Transverse colon (tissue), 4 donors: Measurements from ENCODE around the gene CKAP5. TPM values are rescaled to one million over a fixed set of nuclear protein-coding genes. Genes with fewer than 3 reads are reported as not detected.

Experiments used
- DNase-seq: peaks from one replicate; pipeline ENCODE4 v3.0.0-alpha.2; 2019
- H3K27ac ChIP-seq, 4 donors: fragments of 200-600 bp; sonication (generic); 2 replicates each; pipeline ENCODE4 v1.5.1; 2016 to 2018; ENCODE audit warnings: inconsistent platforms in 4 of 4
- H3K27me3 ChIP-seq: fragments of 200-600 bp; sonication (generic); 2 replicates; pipeline ENCODE4 v1.5.1; 2017; ENCODE audit warnings: inconsistent platforms
- H3K36me3 ChIP-seq, 4 donors: fragments of 200-600 bp; sonication (generic); 2 replicates each; pipeline ENCODE4 v1.5.1; 2017 to 2019; ENCODE audit warnings: inconsistent platforms in 4 of 4
- H3K4me1 ChIP-seq, 4 donors: fragments of 200-600 bp; sonication (generic); 2 replicates each; pipeline ENCODE4 v1.5.1; 2017 to 2020; ENCODE audit warnings: inconsistent platforms in 4 of 4
- H3K4me3 ChIP-seq, 4 donors: fragments of 200-600 bp; sonication (generic); 1 replicate in 1 of 4; 2 replicates in 3 of 4; pipeline versions ENCODE4 v1.5.1 to v1.6.1; 2017 to 2019; ENCODE audit warnings: inconsistent platforms in 4 of 4
- H3K9me3 ChIP-seq, 2 donors: fragments of 200-600 bp; sonication (generic); 2 replicates each; pipeline ENCODE4 v1.5.1; 2017 to 2019; ENCODE audit warnings: inconsistent platforms in 2 of 2
- EP300 ChIP-seq: sonication (generic); formaldehyde crosslinking; IDR thresholded peaks from one replicate; pipeline ENCODE4 v1.6.1; 2017; ENCODE audit warnings: antibody characterized with exemption, low read depth
- POLR2A ChIP-seq: fragments of 450-650 bp; IDR thresholded peaks from one replicate; pipeline ENCODE4 v1.6.1; 2016; ENCODE audit warnings: antibody characterized with exemption, mild to moderate bottlenecking, moderate library complexity
- POLR2AphosphoS5 ChIP-seq, 3 donors: sonication (generic); formaldehyde crosslinking; IDR thresholded peaks; one replicate each; pipeline ENCODE4 v1.6.1; 2016; ENCODE audit warnings: antibody characterized with exemption in 3 of 3
- WGBS, 2 donors: methylation state at CpG; one replicate each; pipeline ENCODE4 v1.1.5; 2018; ENCODE audit warnings: low coverage in 1 of 2; 5-methylcytosine and 5-hydroxymethylcytosine counted together
- in situ Hi-C, 4 donors: fragments of 200-750 bp; cut with MboI; loops; one replicate each; pipeline versions ENCODE4 v1.15.0 to v1.15.1; 2017; ENCODE audit warnings: low sequenced_read_pairs in 3 of 4, low pct_ligation_motif_present in 1 of 4, low pct_unique_long_range_greater_than_20kb in 1 of 4
- intact Hi-C: fragments of 100-400 bp; cut with DNase I; formaldehyde crosslinking; loops from one replicate; pipeline ENCODE4 v1.15.1; 2023; ENCODE audit warnings: low total_unique reads
- total RNA-seq, 4 donors: library from RNA; depleted of rRNA; stranded (reverse); fragments of >200 nt; gene quantifications; one replicate each; pipeline ENCODE4 v1.1.0, GENCODE V29; 2016
- TF ChIP-seq, protein P1 (sequence below), 5 experiments: fragments of 200-600 bp in 3 of 5; fragments of 450-650 bp in 2 of 5; sonication (generic) in 3 of 5; IDR thresholded peaks; 1 replicate in 2 of 5; 2 replicates in 3 of 5; pipeline ENCODE4 v1.5.1; 2016 to 2017; ENCODE audit warnings: antibody characterized with exemption in 5 of 5, inconsistent platforms in 3 of 5, mild to moderate bottlenecking in 2 of 5, moderate library complexity in 1 of 5

Gene CKAP5
- total RNA-seq, 4 donors from 2014 or later: 9.7 to 32.2 (median 28.1) TPM

GRCh38 chr11:46755962-46756361, 90.1 kb downstream of the CKAP5 start:
- peaks cover 0 to 94% (median 32%) of the 10 kb centered on the region in 4 donors for H3K36me3 ChIP-seq
- intact Hi-C loops: no loop called here
- H3K4me1 ChIP-seq: no peaks in the 10 kb centered on the region
- H3K27me3 ChIP-seq: no peaks in the 10 kb centered on the region
- no peaks in the 10 kb centered on the region for H3K9me3 ChIP-seq
- H3K4me3 ChIP-seq: no peak overlapping the region
- DNase-seq: no peak
- TF ChIP-seq EP300 (no peak), POLR2AphosphoS5 (IDR thresholded peaks at IDR 0.05) (no peak), POLR2A (no peak)
- TF ChIP-seq, protein P1, sequence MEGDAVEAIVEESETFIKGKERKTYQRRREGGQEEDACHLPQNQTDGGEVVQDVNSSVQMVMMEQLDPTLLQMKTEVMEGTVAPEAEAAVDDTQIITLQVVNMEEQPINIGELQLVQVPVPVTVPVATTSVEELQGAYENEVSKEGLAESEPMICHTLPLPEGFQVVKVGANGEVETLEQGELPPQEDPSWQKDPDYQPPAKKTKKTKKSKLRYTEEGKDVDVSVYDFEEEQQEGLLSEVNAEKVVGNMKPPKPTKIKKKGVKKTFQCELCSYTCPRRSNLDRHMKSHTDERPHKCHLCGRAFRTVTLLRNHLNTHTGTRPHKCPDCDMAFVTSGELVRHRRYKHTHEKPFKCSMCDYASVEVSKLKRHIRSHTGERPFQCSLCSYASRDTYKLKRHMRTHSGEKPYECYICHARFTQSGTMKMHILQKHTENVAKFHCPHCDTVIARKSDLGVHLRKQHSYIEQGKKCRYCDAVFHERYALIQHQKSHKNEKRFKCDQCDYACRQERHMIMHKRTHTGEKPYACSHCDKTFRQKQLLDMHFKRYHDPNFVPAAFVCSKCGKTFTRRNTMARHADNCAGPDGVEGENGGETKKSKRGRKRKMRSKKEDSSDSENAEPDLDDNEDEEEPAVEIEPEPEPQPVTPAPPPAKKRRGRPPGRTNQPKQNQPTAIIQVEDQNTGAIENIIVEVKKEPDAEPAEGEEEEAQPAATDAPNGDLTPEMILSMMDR (IDR thresholded peaks at IDR 0.05): no peak
- in situ Hi-C loops: no loop called here
- H3K27ac ChIP-seq: no peak overlapping the region

DNA sequence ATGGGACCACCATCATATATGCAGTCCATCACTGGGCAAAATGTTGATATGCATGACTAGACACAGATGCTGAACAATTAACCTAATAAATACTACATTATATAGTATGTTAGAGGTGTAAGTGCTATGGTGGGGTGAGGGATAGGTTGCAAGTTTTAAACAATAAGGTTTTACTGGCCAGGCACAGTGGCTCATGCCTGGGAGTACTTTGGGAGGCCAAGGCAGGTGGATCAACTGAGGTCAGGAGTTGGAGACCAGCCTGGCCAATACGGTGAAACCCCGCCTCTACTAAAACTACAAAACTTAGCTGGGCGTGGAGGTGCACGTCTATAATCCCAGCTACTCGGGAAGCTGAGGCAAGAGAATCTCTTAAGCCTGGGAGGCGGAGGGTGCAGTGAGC, 98.9 kb downstream of the CKAP5 start:
- H3K4me1 ChIP-seq: no peaks in the 10 kb centered on the region
- no peaks in the 10 kb centered on the region for H3K9me3 ChIP-seq
- in situ Hi-C loops: no loop called here
- peaks cover 0 to 76% (median 30%) of the 10 kb centered on the region in 4 donors for H3K36me3 ChIP-seq
- H3K27me3 ChIP-seq: no peaks in the 10 kb centered on the region
- intact Hi-C loops: no loop called here
- DNase-seq: no peak
- 93% methylated on average over 6 of the region's 6 CpGs; no CpG with 5 or more reads in 1 of the 2 donors for WGBS, 2 donors
- H3K27ac ChIP-seq: no peak overlapping the region
- H3K4me3 ChIP-seq: no peak overlapping the region
- TF ChIP-seq EP300: no peak
- no peak for TF ChIP-seq POLR2AphosphoS5 (IDR thresholded peaks at IDR 0.05)
- TF ChIP-seq, protein P1 (IDR thresholded peaks at IDR 0.05): no peak
- TF ChIP-seq POLR2A: no peak

- DNase-seq: no peak
- Histone ChIP-seq H3K27me3 (no peaks in the 10 kb centered on the region), H3K4me1 (no peaks in the 10 kb centered on the region), H3K4me3 (no peak overlapping the region), H3K27ac (no peak overlapping the region), H3K36me3 (peaks cover 0 to 78% (median 29%) of the 10 kb centered on the region in 4 donors), H3K9me3 (no peaks in the 10 kb centered on the region)
- TF ChIP-seq POLR2AphosphoS5 (IDR thresholded peaks at IDR 0.05) (no peak), EP300 (no peak), POLR2A (no peak)
- TF ChIP-seq, protein P1 (IDR thresholded peaks at IDR 0.05): no peak
- 75 to 91% methylated on average over 1 to 3 of the region's 3 CpGs for WGBS, 2 donors
- intact Hi-C loops: no loop called here
- in situ Hi-C loops: no loop called here
Observed at GRCh38 chr11:46745995-46746394, 100.1 kb downstream of the CKAP5 start.

GRCh38 chr11:46745328-46745727, 100.8 kb downstream of the CKAP5 start:
- H3K27me3 ChIP-seq: no peaks in the 10 kb centered on the region
- intact Hi-C loops: no loop called here
- 79 to 85% methylated on average over 1 of the region's 1 CpG for WGBS, 2 donors
- H3K36me3 ChIP-seq: peaks cover 0 to 73% (median 25%) of the 10 kb centered on the region in 4 donors
- in situ Hi-C loops: no loop called here
- no peak for DNase-seq
- no peak overlapping the region for H3K4me3 ChIP-seq
- H3K27ac ChIP-seq: no peak overlapping the region
- TF ChIP-seq POLR2A: no peak
- no peak for TF ChIP-seq POLR2AphosphoS5 (IDR thresholded peaks at IDR 0.05)
- TF ChIP-seq EP300: no peak
- TF ChIP-seq, protein P1 (IDR thresholded peaks at IDR 0.05): no peak
- no peaks in the 10 kb centered on the region for H3K4me1 ChIP-seq
- no peaks in the 10 kb centered on the region for H3K9me3 ChIP-seq
